Measurements from ENCODE around the gene METTL2A.
"Not testable (repeated sequence)": the region's sequence is repeated elsewhere in the genome, so short reads cannot be mapped to it uniquely, and the experiment has no call there.

DNA sequence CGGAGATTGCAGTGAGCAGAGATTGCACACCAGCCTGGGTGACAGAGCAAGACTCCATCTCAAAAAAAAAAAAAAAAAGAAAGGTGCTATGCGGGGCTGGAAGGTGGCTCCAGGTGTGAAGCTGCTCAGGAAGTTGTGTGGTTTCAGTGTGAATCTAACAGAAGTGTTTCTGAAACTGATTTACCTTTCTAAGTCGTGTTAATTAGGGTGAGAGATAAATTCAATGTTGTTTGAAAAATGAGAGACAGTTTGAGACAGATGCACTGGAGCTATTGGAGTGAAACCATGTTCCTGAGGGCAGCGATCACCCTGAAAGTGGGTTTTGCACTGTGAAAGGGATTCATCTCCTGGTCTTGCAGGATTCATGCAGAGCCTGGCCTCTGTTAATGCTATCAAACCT, 30.0 kb downstream of the METTL2A start:
- not testable (repeated sequence) for TF ChIP-seq POLR2A (IDR thresholded peaks at IDR 0.05; ENCODE audit: low read depth, low read length); POLR2AphosphoS5 (IDR thresholded peaks at IDR 0.05; ENCODE audit: low read depth, low read length); TAF1 (IDR thresholded peaks at IDR 0.05; ENCODE audit: low read depth, low read length); SPI1 (IDR thresholded peaks at IDR 0.05; ENCODE audit: low read depth, low read length); PAX5 (IDR thresholded peaks at IDR 0.05; ENCODE audit: insufficient read depth, low read length, severe bottlenecking); POU2F2 (IDR thresholded peaks at IDR 0.05; ENCODE audit: low read depth, low read length)

Measured in GM12891 (cell line).